NCI-H1105 treated with DMSO at 0.1 percent for 48 hours (cell line): ENCODE data around the gene CEACAM6.
"Not testable (repeated sequence)": the region's sequence is repeated elsewhere in the genome, so short reads cannot be mapped to it uniquely, and the experiment has no call there.

ENCODE experiments used
- DNase-seq: peaks from one replicate; lab custom pipeline; 2025; lab: John Stamatoyannopoulos, UW

The CEACAM6 gene

GRCh38 chr19:41746593-41747227 lies 8.6 kb upstream of the CEACAM6 start:
- DNase-seq, result peak; percentile 77

DNA sequence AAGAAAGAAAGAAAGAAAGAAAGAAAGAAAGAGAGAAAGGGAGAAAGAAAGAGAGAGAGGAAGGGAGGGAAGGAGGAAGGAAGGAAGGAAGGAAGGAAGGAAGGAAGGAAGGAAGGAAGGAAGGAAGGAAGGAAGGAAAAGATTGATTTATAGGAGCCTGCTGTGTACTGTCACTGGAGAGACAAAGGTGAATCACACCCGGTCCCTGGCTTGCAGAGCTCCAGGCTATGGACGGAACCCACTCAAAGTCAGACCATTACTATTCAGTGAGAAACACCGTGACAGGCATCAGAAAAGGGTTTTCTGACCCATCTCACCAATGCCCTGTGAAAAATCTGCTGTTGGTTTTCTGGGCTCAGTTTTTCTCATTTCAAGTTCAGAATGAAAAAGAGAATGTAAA lies 7.3 kb upstream of the CEACAM6 start:
- DNase-seq, result no peak

DNA sequence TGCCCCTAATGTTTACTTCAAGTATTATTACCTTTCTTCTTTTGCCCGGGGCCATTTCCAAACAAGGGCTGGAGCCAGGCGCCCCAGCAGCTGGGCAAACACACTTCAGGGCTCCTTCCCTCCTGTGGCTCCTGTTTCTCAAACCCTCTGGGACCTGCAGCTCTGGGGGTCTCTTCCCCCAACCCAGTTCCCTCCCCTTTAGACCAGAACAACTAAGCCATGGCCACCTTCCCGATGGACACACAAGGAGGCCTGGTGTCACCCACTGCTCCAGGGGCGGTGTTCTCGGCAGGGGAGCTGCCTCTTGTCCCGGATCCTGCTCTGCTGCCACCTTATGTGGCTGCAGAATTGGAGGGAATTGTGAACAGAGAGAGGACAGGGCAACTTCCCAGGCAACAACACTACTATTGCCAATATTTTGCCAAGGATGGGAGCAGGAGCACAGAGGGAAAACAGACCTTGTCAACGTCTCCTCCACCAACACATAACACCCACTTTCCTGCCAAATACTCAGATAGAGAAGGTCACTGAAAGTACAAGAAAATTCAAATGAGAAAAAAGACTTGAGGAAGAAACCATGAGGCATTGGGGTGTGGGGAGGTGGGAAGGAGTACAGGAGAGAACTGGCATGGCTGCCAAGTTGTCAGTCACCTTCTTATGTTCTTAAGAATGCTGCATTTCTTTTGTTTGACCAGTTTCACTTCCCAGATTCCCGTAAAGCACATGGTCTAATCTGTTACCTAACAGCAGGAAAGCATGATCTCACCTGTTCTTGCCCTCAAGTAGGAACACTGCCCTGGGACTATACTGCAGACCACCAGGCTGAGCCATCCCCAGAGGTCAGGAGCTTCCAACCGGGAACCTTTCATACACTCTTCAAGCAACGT lies 4.8 kb upstream of the CEACAM6 start:
- not testable (repeated sequence) for DNase-seq

DNA sequence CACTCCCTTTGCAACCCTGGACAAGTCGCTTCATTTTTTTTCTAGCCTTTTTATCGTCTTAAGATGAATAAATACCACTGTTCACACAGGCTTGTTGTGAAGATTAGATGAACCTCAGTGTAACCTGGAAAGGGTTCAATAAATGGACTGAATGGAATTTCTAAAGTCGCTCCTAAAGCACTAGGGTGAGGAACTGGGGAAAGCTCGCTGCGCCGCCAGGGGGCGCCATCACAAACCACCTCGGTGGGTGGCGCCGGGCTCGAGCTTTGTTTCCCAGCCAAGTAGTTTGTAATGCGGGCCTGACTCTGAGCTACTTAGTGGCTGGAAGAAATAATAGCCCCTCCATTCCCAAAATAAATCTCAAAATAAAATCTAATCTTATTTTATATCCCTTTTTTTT lies 2.2 kb upstream of the CEACAM6 start:
- peak; percentile 64 for DNase-seq

GRCh38 chr19:41753936-41754529 lies 1.3 kb upstream of the CEACAM6 start:
- DNase-seq, result peak; percentile 59

DNA sequence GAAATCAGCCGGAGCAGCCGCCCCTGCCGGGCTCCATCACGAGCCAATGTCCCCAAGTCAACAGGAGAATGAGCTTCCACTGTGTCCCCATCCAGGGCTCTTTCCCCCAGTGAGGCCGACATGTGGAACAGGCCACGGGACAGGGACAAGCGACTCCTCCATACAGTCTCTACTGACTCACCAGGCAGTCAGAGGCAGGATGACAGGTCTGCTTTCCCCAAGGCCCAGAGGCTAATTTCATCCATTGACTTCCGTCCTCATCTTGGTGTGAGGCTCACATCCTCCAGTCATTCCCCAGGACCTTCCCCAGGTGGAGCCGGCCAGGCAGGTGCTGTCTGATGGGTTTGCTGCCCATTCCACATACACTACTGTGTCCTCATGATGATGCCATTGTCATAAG lies 3.5 kb downstream of the CEACAM6 start:
- DNase-seq, result no peak

GRCh38 chr19:41767115-41767514 lies 11.8 kb downstream of the CEACAM6 start:
- DNase-seq, result no peak

- not testable (repeated sequence) for DNase-seq
Observed at GRCh38 chr19:41768105-41768504, 12.8 kb downstream of the CEACAM6 start.

GRCh38 chr19:41769608-41770007 lies 14.3 kb downstream of the CEACAM6 start:
- DNase-seq, result no peak

DNA sequence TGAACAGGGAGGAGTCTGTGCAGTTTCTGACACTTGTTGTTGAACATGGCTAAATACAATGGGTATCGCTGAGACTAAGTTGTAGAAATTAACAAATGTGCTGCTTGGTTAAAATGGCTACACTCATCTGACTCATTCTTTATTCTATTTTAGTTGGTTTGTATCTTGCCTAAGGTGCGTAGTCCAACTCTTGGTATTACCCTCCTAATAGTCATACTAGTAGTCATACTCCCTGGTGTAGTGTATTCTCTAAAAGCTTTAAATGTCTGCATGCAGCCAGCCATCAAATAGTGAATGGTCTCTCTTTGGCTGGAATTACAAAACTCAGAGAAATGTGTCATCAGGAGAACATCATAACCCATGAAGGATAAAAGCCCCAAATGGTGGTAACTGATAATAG lies 16.1 kb downstream of the CEACAM6 start:
- DNase-seq, result no peak

DNA sequence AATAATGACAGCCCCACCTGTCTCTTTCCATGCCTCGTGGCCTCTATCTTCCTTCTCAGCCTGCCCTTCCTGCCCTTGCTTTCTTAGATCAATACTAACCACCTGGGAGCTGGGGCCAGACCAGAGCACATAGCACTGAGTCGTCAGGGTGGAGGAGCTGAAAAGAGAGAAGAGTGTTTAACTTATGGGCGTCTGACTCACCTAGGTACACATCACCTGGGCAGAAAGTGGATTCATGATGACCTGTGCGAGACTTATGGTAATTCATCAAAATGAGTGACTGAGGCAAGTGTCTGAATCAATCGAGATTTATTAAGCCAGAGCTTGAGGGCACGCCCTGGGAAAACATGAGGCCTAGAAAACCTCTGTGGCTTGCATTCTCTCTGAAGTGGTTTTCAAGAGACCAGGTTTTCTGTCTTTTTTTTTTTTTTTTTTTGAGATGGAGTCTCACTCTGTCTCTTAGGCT lies 19.2 kb downstream of the CEACAM6 start:
- peak; percentile 55 for DNase-seq

DNA sequence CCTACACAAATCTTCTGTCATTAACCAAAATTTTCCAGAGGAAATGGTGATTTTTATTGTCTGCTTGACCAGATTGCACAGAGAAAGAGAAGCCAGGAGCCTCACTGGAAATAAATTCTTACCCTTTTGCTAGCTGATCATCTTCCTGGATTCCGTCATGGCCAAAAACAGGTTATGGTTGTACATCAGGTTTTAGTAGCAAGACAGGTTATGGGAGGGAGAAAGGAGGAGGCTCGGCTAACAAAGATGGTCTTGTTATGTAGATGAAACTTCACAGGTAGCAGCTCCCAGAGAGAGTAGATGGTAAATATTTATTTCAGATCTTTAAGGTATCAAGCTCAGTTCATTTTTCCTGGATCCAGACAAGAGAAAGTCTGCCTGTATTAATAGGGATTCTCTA lies 21.4 kb downstream of the CEACAM6 start:
- DNase-seq, result no peak

GRCh38 chr19:41783612-41784011 lies 28.3 kb downstream of the CEACAM6 start:
- DNase-seq, result no peak

- no peak for DNase-seq
Observed at GRCh38 chr19:41784312-41784711, 29.0 kb downstream of the CEACAM6 start.

DNA sequence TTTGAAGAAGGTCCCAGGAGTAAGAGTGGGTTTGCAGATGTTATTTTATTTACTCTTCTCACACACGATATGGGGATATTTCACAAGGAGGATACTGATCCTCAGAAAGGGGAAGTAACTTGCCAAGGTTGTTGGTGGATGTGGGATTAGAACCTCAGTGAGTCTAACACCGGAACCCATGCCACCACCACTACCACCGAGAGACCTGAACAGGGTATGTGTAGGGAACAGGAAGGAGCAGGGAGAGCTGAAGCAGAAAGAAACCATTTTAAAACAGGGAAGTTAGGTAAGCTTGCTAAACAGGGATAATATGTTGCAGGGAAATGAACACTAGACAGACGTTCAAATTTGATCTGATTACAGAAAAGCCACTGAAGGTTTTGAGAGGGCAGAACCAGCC lies 29.4 kb downstream of the CEACAM6 start:
- no peak for DNase-seq

DNA sequence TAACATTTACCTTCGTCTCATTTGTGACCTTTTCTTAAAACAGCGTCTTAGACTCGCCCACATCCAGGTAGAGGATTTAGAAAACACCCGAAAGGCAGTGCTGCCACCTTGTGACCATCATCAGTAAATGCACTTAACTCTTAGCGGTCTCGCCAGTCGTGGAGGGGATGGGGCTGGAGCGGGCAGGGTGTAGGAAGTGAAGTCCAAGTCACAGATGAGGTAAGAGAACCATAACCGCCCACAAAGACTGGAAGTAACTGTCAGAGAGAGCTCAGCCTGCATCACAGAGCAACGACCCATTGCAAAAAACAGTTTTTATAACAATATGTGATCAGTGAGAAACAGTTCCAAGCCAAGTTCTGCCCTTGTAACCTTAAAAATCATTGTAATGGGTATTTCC lies 30.3 kb downstream of the CEACAM6 start:
- DNase-seq, result peak; percentile 78

DNA sequence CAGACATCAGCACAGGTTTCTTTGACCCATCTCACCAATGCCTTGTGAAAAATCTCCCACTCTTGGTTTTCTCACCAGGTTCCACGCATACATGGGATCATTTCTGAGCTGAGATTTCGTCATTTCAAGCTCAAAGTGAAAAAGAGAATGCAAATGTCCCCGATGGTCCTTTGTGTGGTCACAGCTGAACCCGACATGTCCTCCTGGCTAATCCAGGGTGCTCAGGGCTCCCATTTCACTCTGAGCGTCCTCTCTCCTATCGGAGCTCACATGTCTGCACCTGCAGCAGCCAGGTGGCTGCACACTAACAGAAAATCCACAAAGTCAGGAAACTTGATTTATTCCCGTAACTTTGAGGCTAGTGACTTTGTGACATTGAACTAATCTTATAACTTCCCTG lies 31.7 kb downstream of the CEACAM6 start:
- DNase-seq, result no peak

- not testable (repeated sequence) for DNase-seq
Observed at GRCh38 chr19:41788518-41788917, 33.2 kb downstream of the CEACAM6 start.

DNA sequence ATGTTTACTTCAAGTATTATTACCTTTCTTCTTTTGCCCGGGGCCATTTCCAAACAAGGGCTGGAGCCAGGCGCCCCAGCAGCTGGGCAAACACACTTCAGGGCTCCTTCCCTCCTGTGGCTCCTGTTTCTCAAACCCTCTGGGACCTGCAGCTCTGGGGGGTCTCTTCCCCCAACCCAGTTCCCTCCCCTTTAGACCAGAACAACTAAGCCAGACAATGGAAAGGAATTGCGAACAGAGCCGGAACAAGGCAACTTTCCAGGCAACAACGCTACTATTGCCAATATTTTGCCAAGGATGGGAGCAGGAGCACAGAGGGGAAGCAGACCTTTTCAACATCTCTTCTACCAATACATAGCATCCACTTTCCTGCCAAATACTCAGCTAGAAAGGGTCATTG lies 33.7 kb downstream of the CEACAM6 start:
- DNase-seq, result peak; percentile 78

GRCh38 chr19:41792513-41793413 lies 37.4 kb downstream of the CEACAM6 start:
- peak; percentile 7 for DNase-seq

DNA sequence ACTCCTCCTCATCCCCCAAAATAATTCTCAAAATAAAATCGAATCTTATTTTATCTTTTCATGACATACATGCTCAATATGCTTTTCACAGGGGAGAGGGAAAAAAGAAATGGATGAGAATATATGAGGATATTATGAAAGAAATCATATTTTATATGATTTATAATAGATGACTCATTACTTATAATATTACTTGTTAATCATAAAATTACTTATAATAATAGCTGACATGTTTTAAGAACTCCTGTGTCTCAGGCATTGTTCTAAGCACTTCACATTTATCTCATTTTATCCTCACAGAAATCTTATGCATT lies 38.0 kb downstream of the CEACAM6 start:
- no peak for DNase-seq

DNA sequence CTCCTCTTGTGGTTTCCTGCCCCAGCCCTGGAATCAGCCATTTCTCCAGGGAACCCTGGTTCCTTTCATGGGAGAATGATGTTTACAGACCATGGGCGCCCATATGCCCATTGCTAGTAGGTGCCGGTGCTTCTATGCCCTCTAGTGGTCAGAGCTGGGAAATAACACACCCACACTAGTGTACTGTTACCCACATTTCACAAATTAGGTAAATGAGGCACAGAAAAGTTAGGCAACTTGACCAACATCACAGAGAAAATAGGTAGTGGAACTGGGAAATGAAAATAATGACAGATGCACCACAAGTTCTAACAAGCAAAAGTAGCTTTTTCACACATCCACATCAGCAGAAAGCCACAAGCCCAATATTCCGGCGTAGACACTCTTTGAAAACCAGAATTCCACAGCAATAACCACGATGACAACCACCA lies 39.7 kb downstream of the CEACAM6 start:
- DNase-seq, result peak; percentile 71
